WERI-Rb-1 (cell line): ENCODE measurements around the gene SARS2.

ENCODE experiments used
- DNase-seq: peaks from one replicate; pipeline ENCODE4 v3.0.0-alpha.2; 2020
- H3K27ac ChIP-seq: fragments of 250-450 bp; sonication (Bioruptor Pico); 2 replicates; pipeline ENCODE4 v1.5.1; 2020; ENCODE audit warnings: mild to moderate bottlenecking, moderate library complexity
- H3K27me3 ChIP-seq: fragments of 250-450 bp; sonication (Bioruptor Pico); 2 replicates; pipeline ENCODE4 v1.5.1; 2021; ENCODE audit warnings: mild to moderate bottlenecking, low read depth, moderate library complexity; ENCODE audit not compliant: insufficient read depth, severe bottlenecking
- H3K36me3 ChIP-seq: fragments of 250-450 bp; sonication (Bioruptor Pico); 2 replicates; pipeline ENCODE4 v1.5.1; 2020; ENCODE audit warnings: mild to moderate bottlenecking, moderate library complexity
- H3K4me3 ChIP-seq: 2 replicates; pipeline ENCODE4 v1.5.1; 2011; ENCODE audit warnings: low read depth, mild to moderate bottlenecking, control low read depth, low read length
- H3K9me3 ChIP-seq: fragments of 250-450 bp; sonication (Bioruptor Pico); 2 replicates; pipeline ENCODE4 v1.5.1; 2021; ENCODE audit warnings: mild to moderate bottlenecking, moderate library complexity; ENCODE audit not compliant: severe bottlenecking
- CTCF ChIP-seq: IDR thresholded peaks from 2 replicates; pipeline ENCODE4 v1.5.1; 2011; ENCODE audit warnings: low read depth, mild to moderate bottlenecking, control low read depth, inconsistent platforms, low read length

SARS2 gene

GRCh38 chr19:38904581-38905539 is 25.7 kb downstream of the SARS2 start:
- Histone ChIP-seq H3K36me3 (peaks cover 16% of the 10 kb centered on the region), H3K27me3 (no peaks in the 10 kb centered on the region), H3K9me3 (no peaks in the 10 kb centered on the region), H3K27ac (no peak overlapping the region), H3K4me3 (no peak overlapping the region)
- DNase-seq, result no peak
- TF ChIP-seq CTCF, result no peak

- no peak for TF ChIP-seq CTCF
- H3K9me3 ChIP-seq, result no peaks in the 10 kb centered on the region
- H3K36me3 ChIP-seq, result peaks cover 2% of the 10 kb centered on the region
- H3K27me3 ChIP-seq, result no peaks in the 10 kb centered on the region
- no peak overlapping the region for H3K4me3 ChIP-seq
- no peak for DNase-seq
- H3K27ac ChIP-seq, result no peak overlapping the region
Observed at GRCh38 chr19:38901683-38902082, 28.9 kb downstream of the SARS2 start.

GRCh38 chr19:38900743-38901190 is 29.8 kb downstream of the SARS2 start:
- DNase-seq, result no peak
- H3K4me3 ChIP-seq, result peak overlapping the region; percentile 71
- no peaks in the 10 kb centered on the region; the same call in none of the 2 replicates for H3K36me3 ChIP-seq
- no peak overlapping the region for H3K27ac ChIP-seq
- H3K27me3 ChIP-seq, result no peaks in the 10 kb centered on the region
- TF ChIP-seq CTCF, result no peak
- no peaks in the 10 kb centered on the region for H3K9me3 ChIP-seq

GRCh38 chr19:38900202-38900629 is 30.3 kb downstream of the SARS2 start:
- H3K4me3 ChIP-seq, result peak overlapping the region; percentile 71
- no peak for DNase-seq
- no peaks in the 10 kb centered on the region for H3K27me3 ChIP-seq
- H3K27ac ChIP-seq, result peak overlapping the region; percentile 50
- H3K9me3 ChIP-seq, result no peaks in the 10 kb centered on the region
- no peak for TF ChIP-seq CTCF
- no peaks in the 10 kb centered on the region; the same call in none of the 2 replicates for H3K36me3 ChIP-seq

- peak; percentile 99 for DNase-seq
- H3K27ac ChIP-seq, result peak within 1 kb of the TSS; percentile 50
- H3K27me3 ChIP-seq, result no peaks in the 10 kb centered on the region
- H3K4me3 ChIP-seq, result peak within 1 kb of the TSS; percentile 71
- H3K36me3 ChIP-seq, result no peaks in the 10 kb centered on the region; the same call in none of the 2 replicates
- no peaks in the 10 kb centered on the region for H3K9me3 ChIP-seq
- no peak for TF ChIP-seq CTCF
Observed at GRCh38 chr19:38899447-38900201, 30.9 kb downstream of the SARS2 start, which contains the start of the genes NFKBIB and SIRT2. NFKBIB (plus strand) TSS chr19:38899969; CDS start chr19:38900033, 64 bp downstream. SIRT2 (minus strand) TSS chr19:38899618; CDS start chr19:38899521, 97 bp downstream.
